DND-41 (cell line): Measurements from ENCODE around the gene ZHX3.

Source experiments
- ATAC-seq: fragments of 200-7000 bp; cut with Tn5 transposase; 3 replicates; pipeline ENCODE4 v1.9.1; 2021; ENCODE audit warnings: low read depth; ENCODE audit not compliant: insufficient read depth
- DNase-seq: peaks from one replicate; pipeline ENCODE4 v3.0.0-alpha.2; 2020
- H2AFZ ChIP-seq: 2 replicates; pipeline ENCODE4 v1.6.0; 2012; ENCODE audit warnings: low read depth, low read length
- H3K27ac ChIP-seq: 2 replicates; pipeline ENCODE4 v1.5.1; 2012; ENCODE audit warnings: low read length, inconsistent platforms
- H3K27me3 ChIP-seq: fragments of 200-600 bp; sonication (generic); 2 replicates; pipeline ENCODE4 v1.6.0; 2012; ENCODE audit warnings: low read length, mild to moderate bottlenecking, inconsistent platforms; ENCODE audit not compliant: insufficient read depth, poor library complexity
- H3K36me3 ChIP-seq: 2 replicates; pipeline ENCODE4 v1.5.1; 2012; ENCODE audit warnings: low read length, inconsistent platforms; ENCODE audit not compliant: insufficient read depth
- H3K4me1 ChIP-seq: 2 replicates; pipeline ENCODE4 v1.5.1; 2012; ENCODE audit warnings: mild to moderate bottlenecking, low read length; ENCODE audit not compliant: insufficient read depth
- H3K4me2 ChIP-seq: 2 replicates; pipeline ENCODE4 v1.6.0; 2012; ENCODE audit warnings: mild to moderate bottlenecking, moderate library complexity, low read length, inconsistent platforms; ENCODE audit not compliant: insufficient read depth
- H3K4me3 ChIP-seq, 2 experiments: fragments of 200-600 bp in 1 of 2; shearing (Covaris generic) in 1 of 2; 2 replicates each; pipeline ENCODE4 v1.5.1; 2012 to 2016; ENCODE audit warnings: inconsistent platforms in 2 of 2, low read length in 2 of 2, mild to moderate bottlenecking in 2 of 2, low read depth in 1 of 2, moderate library complexity in 1 of 2
- H3K79me2 ChIP-seq: 2 replicates; pipeline ENCODE4 v1.6.0; 2012; ENCODE audit warnings: low read length, inconsistent platforms; ENCODE audit not compliant: insufficient read depth
- H3K9ac ChIP-seq: 2 replicates; pipeline ENCODE4 v1.6.0; 2012; ENCODE audit warnings: low read depth, mild to moderate bottlenecking, inconsistent platforms, low read length, moderate library complexity
- H3K9me3 ChIP-seq: 2 replicates; pipeline ENCODE4 v1.5.1; 2012; ENCODE audit warnings: low read length, moderate library complexity, mild to moderate bottlenecking, inconsistent platforms; ENCODE audit not compliant: insufficient read depth, severe bottlenecking
- H4K20me1 ChIP-seq: 2 replicates; pipeline ENCODE4 v1.6.0; 2012; ENCODE audit warnings: low read length; ENCODE audit not compliant: insufficient read depth
- CTCF ChIP-seq: IDR thresholded peaks from 2 replicates; pipeline ENCODE4 v1.5.1; 2012; ENCODE audit warnings: borderline replicate concordance, low read length, moderate library complexity, mild to moderate bottlenecking; ENCODE audit not compliant: poor library complexity, severe bottlenecking; ENCODE audit errors: extremely low read depth
- EZH2 ChIP-seq: IDR thresholded peaks from 3 replicates; pipeline ENCODE4 v1.6.1; 2012; ENCODE audit warnings: borderline replicate concordance, low read depth, mild to moderate bottlenecking, moderate library complexity, low read length, inconsistent platforms; ENCODE audit not compliant: severe bottlenecking

ZHX3 gene

DNA sequence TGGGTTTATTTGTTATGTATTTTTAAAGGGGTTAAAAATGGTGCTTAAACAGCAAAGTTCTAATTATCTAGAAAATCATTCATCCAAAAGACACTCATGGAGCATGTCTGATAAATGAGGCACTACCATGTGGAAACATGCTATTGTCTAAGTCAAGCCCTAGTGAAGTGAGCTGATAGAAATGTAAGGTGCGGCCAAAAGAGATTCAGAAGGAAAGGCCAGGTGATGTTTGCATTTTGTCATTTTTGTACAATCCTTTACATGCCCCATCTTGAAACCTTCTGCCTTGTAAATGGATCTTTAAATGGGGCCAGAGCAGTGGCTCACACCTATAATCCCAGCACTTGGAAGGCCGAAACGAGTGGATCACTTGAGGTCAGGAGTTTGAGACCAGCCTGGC lies 102.9 kb downstream of the ZHX3 start:
- DNase-seq (no peak), ATAC-seq (no peak)
- Histone ChIP-seq H3K4me3 (no peak overlapping the region), H3K79me2 (no peaks in the 10 kb centered on the region), H3K27ac (no peak overlapping the region), H3K4me2 (no peak overlapping the region), H3K36me3 (no peaks in the 10 kb centered on the region), H3K9ac (no peak overlapping the region), H3K27me3 (no peaks in the 10 kb centered on the region), H2AFZ (no peak overlapping the region), H4K20me1 (no peaks in the 10 kb centered on the region), H3K9me3 (no peaks in the 10 kb centered on the region), H3K4me1 (no peaks in the 10 kb centered on the region)
- TF ChIP-seq EZH2 (no peak), CTCF (no peak)

GRCh38 chr20:41214202-41214601 lies 103.3 kb downstream of the ZHX3 start:
- no peaks in the 10 kb centered on the region for H4K20me1 ChIP-seq
- H3K9me3 ChIP-seq: no peaks in the 10 kb centered on the region
- H3K27me3 ChIP-seq: no peaks in the 10 kb centered on the region
- no peaks in the 10 kb centered on the region for H3K4me1 ChIP-seq
- ATAC-seq: no peak
- TF ChIP-seq EZH2 (no peak), CTCF (no peak)
- no peak overlapping the region for H3K4me3 ChIP-seq
- no peaks in the 10 kb centered on the region for H3K36me3 ChIP-seq
- DNase-seq: no peak
- H2AFZ ChIP-seq: no peak overlapping the region
- no peak overlapping the region for H3K27ac ChIP-seq
- no peak overlapping the region for H3K9ac ChIP-seq
- H3K4me2 ChIP-seq: no peak overlapping the region
- H3K79me2 ChIP-seq: no peaks in the 10 kb centered on the region

DNA sequence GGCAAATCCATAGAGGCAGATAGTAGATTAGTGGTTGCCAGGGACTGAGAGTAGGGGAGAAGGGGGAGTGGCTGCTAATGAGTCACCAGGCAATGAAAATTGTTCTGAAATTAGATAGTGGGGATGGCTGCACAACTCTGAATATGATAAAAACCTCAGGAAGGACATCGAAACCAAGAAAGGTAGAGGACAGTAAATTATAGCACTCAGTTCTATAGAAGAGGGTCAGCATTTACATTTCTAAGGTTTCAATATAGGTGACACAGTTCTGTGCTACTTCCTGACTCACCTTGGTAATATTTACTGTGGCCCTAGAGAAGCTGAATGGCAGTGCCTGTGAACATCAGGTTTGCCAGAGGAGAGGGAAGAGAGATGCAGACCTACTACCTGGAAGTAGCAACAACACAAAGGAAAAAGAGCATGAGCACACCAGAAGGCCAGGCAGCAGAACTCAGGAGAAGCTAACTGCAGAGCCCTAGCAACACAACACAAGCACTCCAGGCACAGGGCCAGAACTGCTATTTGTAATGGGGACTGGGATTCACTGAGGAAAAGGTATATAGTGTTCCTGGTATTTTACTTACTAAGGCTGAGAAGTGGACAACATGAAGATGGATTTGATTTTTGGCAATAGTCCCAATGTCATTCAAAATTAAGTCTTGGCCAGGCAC lies 104.2 kb downstream of the ZHX3 start:
- Histone ChIP-seq H3K27ac (no peak overlapping the region), H2AFZ (no peak overlapping the region), H3K9me3 (no peaks in the 10 kb centered on the region), H3K4me3 (no peak overlapping the region), H3K36me3 (no peaks in the 10 kb centered on the region), H3K9ac (no peak overlapping the region), H3K4me2 (no peak overlapping the region), H3K79me2 (no peaks in the 10 kb centered on the region), H4K20me1 (no peaks in the 10 kb centered on the region), H3K4me1 (no peaks in the 10 kb centered on the region), H3K27me3 (no peaks in the 10 kb centered on the region)
- no peak for ATAC-seq
- TF ChIP-seq CTCF (no peak), EZH2 (no peak)
- DNase-seq: no peak

DNA sequence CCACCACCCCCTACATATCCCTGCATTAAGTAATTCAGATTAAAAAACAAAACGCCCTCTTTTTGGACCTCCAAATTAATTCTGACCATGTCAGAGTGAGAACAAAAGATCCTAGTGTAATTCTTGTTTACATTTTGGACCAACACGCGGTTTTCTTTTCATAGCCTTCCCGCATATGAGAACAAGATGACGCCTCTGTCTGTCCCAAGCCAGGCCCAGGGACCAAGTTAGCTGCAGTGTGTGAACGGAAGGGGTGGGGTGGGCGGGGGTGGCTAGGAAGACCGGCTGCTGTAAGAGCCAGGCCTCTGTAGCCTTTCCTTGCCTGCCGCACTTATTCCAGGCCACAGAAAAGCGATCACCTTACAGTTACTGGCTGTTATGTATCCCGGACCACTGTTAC lies 112.2 kb downstream of the ZHX3 start:
- TF ChIP-seq CTCF: no peak
- TF ChIP-seq EZH2: no peak
- Histone ChIP-seq H2AFZ (no peak overlapping the region), H3K27ac (no peak overlapping the region), H3K79me2 (no peaks in the 10 kb centered on the region), H3K36me3 (peaks cover 20% of the 10 kb centered on the region), H4K20me1 (no peaks in the 10 kb centered on the region), H3K9me3 (no peaks in the 10 kb centered on the region), H3K4me2 (no peak overlapping the region), H3K9ac (no peak overlapping the region), H3K4me1 (no peaks in the 10 kb centered on the region), H3K27me3 (no peaks in the 10 kb centered on the region), H3K4me3 (no peak overlapping the region)
- ATAC-seq (no peak), DNase-seq (no peak)
